Mesenteric fat pad (tissue), 1 donor: ENCODE measurements around the gene FBLN2. TPM values are rescaled to one million over a fixed set of nuclear protein-coding genes. Genes with fewer than 3 reads are reported as not detected.
"Not testable (repeated sequence)": the region's sequence is repeated elsewhere in the genome, so short reads cannot be mapped to it uniquely, and the experiment has no call there.

Experiments used
- DNase-seq: peaks from one replicate; pipeline ENCODE4 v3.0.0-alpha.2; 2020; ENCODE audit warnings: low spot score
- total RNA-seq: library from RNA; stranded (reverse); fragmentation: NEBNext Ultra II Directional; extraction: Animal tissue kit (Norgen Biotek cat#: 25700); gene quantifications from one replicate; pipeline ENCODE4 v1.2.1, GENCODE V29; 2021
- donor health status: DM: yes; HTN: yes; CAD: no.

The FBLN2 gene
- total RNA-seq, 1 donor from 2014 or later = 269 TPM

- DNase-seq = no peak
Measured at GRCh38 chr3:13513051-13513912, 35.6 kb upstream of the FBLN2 start.

GRCh38 chr3:13513913-13514517 lies 34.9 kb upstream of the FBLN2 start:
- no peak for DNase-seq

GRCh38 chr3:13514639-13515435 lies 34.1 kb upstream of the FBLN2 start:
- no peak for DNase-seq

DNA sequence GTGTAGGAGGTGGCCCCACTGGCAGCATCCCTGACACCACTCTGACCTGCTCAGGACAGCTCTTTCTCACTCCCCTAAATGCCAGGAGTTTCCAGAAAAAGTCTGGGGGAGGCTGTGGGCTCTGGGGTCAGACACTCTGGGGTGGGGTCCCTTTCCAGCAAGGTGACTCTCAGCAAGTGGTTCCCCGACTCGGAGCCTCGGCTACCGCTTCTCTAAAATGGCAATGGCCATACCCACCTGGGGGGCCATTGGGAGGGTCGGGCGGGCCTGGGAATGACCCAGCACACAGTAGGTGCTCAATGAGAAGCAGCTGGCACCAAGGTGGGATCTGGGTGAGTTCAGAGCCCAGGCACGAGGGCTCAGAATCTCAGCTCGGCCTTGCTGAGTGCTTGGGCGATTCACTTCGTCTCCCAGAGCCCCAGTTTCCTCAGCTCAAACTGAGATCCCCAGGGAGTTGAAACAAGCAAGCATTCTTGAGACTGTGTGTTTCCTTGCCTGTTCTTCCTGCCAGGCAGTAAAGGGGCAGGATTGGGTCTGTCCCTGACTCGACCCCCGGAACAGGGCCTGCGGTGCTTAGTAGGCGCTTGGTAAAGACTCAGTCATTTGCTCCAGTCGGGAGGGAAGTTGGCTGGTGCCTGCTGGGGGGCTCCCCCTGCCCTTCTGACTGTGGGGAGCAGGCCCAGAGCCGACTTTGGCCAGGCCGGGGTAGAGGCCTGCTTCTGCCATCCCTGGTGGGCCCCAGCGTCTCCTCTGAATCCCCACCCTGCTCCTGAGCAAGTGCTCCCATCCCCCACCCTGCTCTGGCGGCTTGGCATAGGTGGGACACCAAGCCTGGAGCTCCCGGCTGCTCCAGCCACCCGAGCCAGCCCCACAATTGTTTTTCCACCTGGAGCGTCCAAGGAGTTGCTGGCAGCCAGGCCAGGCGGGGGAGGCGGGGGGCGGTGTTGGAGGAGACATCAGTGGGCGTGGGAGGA lies 32.9 kb upstream of the FBLN2 start:
- DNase-seq = no peak

DNA sequence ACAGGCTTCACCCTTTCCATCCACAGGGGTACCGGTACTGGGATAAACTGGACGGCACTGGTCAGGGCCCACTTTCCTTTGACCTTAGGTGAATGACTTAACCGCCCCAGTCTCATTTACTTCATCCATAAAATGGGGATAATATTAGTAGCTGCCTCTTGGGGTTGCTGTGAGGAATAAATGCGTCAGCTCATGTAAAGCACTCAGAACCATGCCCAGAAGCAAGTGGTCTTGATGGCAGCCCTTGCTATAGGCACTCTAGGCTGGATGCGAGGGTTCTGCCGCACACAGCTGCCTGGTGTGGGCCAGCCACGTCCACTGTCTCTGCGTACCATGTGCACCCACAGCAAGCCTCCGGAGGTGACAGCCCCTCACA lies 32.2 kb upstream of the FBLN2 start:
- no peak for DNase-seq

- DNase-seq = no peak
Measured at GRCh38 chr3:13517253-13517977, 31.5 kb upstream of the FBLN2 start.

DNA sequence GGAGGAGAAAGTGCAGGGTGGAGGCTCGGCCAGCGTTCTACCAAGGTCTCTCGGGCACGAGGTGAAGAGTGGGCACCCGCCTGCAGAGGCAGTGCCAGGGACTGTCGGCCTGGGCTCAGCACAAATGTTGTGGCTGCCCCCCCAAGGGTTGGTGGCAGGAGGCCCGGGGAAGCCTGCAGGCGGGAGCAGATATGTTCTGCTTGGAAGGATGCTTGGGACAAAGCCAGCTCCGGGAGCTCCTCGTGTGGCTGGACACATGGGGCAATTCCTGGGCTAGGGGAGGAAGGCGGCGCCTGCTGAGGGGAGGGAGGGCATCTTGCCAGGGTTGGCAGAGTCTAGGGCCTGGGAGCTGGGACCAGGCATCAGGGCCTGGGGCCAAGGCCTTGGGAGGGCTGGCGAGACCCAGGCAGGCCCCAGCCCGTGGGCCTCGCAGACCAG lies 30.4 kb upstream of the FBLN2 start:
- no peak for DNase-seq

- DNase-seq = no peak
Measured at GRCh38 chr3:13519006-13519791, 29.7 kb upstream of the FBLN2 start.

DNA sequence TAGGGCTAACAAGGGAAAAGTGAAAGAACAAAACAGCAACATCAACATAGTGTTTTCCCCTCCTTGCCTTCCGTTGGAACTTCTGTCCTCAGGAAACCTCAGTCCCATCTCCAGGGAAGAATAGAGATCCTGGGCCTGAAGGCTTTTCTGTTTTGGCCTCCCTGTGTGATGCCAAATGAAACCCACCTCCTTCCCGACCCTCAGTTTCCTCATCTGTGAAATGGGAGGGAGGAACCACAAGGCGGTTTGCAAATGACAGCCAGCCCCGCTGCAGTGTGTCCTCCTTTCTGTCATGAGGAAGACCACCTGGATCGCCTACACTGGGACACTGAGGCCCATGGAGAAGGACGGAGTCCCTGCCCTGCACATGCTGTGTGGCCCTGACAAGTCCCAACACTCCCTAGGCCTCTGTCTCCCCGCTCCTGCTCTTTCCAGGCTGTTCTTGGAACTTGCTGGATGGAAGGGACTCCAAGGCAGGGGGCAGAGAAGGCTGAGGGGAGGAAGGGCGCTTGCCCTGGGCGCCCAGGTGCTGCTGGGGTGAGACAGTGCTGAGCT lies 28.5 kb upstream of the FBLN2 start:
- DNase-seq = no peak

- DNase-seq = no peak
Measured at GRCh38 chr3:13521309-13521708, 27.6 kb upstream of the FBLN2 start.

GRCh38 chr3:13521749-13522148 lies 27.2 kb upstream of the FBLN2 start:
- not testable (repeated sequence) for DNase-seq

GRCh38 chr3:13522236-13522635 lies 26.7 kb upstream of the FBLN2 start:
- no peak for DNase-seq

- DNase-seq = no peak
Measured at GRCh38 chr3:13524979-13525669, 23.8 kb upstream of the FBLN2 start.

GRCh38 chr3:13525827-13526625 lies 22.9 kb upstream of the FBLN2 start:
- DNase-seq = no peak

DNA sequence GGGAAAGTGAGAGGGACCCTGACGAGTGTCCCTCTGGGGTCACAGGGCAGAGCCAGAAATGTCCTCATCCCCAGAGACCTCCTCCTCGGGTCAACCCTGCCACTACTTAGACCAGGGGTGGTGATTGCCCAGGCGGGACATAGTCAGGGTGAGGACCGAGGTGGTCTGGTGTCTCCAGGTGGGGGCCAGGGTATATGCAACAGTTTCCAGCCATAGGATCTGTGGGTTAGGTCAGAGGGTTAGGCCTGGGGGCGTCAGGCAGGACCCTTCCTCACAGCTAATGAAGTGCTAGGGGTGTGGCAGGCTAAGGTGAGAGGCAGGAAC lies 22.3 kb upstream of the FBLN2 start:
- DNase-seq = no peak

- no peak for DNase-seq
Measured at GRCh38 chr3:13528217-13528867, 20.6 kb upstream of the FBLN2 start.
